Activated CD8-positive, alpha-beta memory T cell treated with anti-CD3 and anti-CD28 coated beads, Interleukin-2, amount 10 ng/mL, durations not matched to agents 7 days and 5 days (primary cell): Measurements from ENCODE around the gene LMX1B. TPM values are rescaled to one million over a fixed set of nuclear protein-coding genes. Genes with fewer than 3 reads are reported as not detected.
"Not testable (repeated sequence)": the region's sequence is repeated elsewhere in the genome, so short reads cannot be mapped to it uniquely, and the experiment has no call there.

ENCODE experiments used
- ATAC-seq: fragments of 150-1000 bp; cut with Tn5 transposase; one replicate; pipeline ENCODE4 v1.10.0; 2021; ENCODE audit warnings: moderate library complexity
- CTCF ChIA-PET: fragments of 350-600 bp; sonication (Branson Sonifier 250); formaldehyde crosslinking; loops from one replicate; lab custom pipeline; 2021; ENCODE audit warnings: antibody characterized with exemption; lab: Charles Lee
- DNase-seq: peaks from one replicate; pipeline ENCODE4 v3.0.0-alpha.2; 2020
- H3K27ac Mint-ChIP-seq: one replicate; pipeline ENCODE4 v1.8.0; 2021; ENCODE audit warnings: mild to moderate bottlenecking, mixed read lengths
- H3K27me3 Mint-ChIP-seq: one replicate; pipeline ENCODE4 v1.8.0; 2021; ENCODE audit warnings: mixed read lengths
- H3K36me3 Mint-ChIP-seq: one replicate; pipeline ENCODE4 v1.8.0; 2021; ENCODE audit warnings: mild to moderate bottlenecking, mixed read lengths
- H3K4me1 Mint-ChIP-seq: one replicate; pipeline ENCODE4 v1.8.0; 2021; ENCODE audit warnings: mixed read lengths
- H3K4me3 Mint-ChIP-seq: one replicate; pipeline ENCODE4 v1.8.0; 2021; ENCODE audit warnings: mild to moderate bottlenecking, moderate library complexity, mixed read lengths
- H3K9me3 Mint-ChIP-seq: one replicate; pipeline ENCODE4 v1.8.0; 2022; ENCODE audit warnings: low read depth, mixed read lengths
- total RNA-seq, 2 experiments: library from RNA; stranded (reverse); gene quantifications; one replicate each; pipeline ENCODE4 v1.2.3, GENCODE V29; 2021

LMX1B gene
- total RNA-seq, 2 experiments from 2014 or later: not detected

GRCh38 chr9:126707083-126707482 lies 93.4 kb downstream of the LMX1B start:
- no peak overlapping the region for H3K27ac Mint-ChIP-seq
- peaks cover 14% of the 10 kb centered on the region for H3K4me1 Mint-ChIP-seq
- CTCF ChIA-PET: interaction anchor here (0.7 to 14.2 kb wide), 23 partner anchors 8 to 236 kb away, joined by 3 to 609 read pairs (median 11); partner anchors contain the start of genes RALGPS1 and ZBTB43
- no peaks in the 10 kb centered on the region for H3K36me3 Mint-ChIP-seq
- ATAC-seq: no peak
- peaks cover 35% of the 10 kb centered on the region for H3K27me3 Mint-ChIP-seq
- H3K9me3 Mint-ChIP-seq: no peaks in the 10 kb centered on the region
- no peak overlapping the region for H3K4me3 Mint-ChIP-seq
- DNase-seq: peak; percentile 25

DNA sequence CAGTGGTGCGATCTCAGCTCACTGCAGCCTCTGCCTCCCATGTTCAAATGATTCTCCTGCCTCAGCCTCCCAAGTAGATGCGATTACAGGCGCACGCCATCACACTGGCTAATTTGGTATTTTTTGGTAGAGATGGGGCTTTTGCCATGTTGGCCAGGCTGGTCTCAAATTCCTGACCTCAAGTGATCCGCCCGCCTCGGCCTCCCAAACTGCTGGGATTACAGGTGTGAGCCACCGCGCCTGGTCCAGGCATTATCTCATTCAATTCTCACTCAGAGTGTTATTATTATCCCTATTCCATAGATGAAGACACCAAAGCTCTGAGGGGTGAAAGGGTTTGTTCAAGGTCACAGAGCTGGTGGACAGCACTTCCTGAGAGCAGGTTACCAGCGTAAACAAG lies 94.0 kb downstream of the LMX1B start:
- H3K36me3 Mint-ChIP-seq, ATAC-seq, H3K4me3 Mint-ChIP-seq, H3K9me3 Mint-ChIP-seq, H3K27ac Mint-ChIP-seq: not testable (repeated sequence)
- CTCF ChIA-PET: interaction anchor here (2.9 to 14.2 kb wide), 8 partner anchors 12 to 83 kb away, joined by 22 to 609 read pairs (median 53); no protein-coding TSS in a partner anchor
- peaks cover 34% of the 10 kb centered on the region for H3K27me3 Mint-ChIP-seq
- peak; percentile 16 for DNase-seq
- peaks cover 14% of the 10 kb centered on the region for H3K4me1 Mint-ChIP-seq

- Mint-ChIP-seq H3K27me3 (peaks cover 33% of the 10 kb centered on the region), H3K4me3 (no peak overlapping the region), H3K36me3 (no peaks in the 10 kb centered on the region), H3K9me3 (no peaks in the 10 kb centered on the region), H3K4me1 (peaks cover 14% of the 10 kb centered on the region), H3K27ac (no peak overlapping the region)
- CTCF ChIA-PET: interaction anchor here (4.5 to 14.2 kb wide), 4 partner anchors 11 to 83 kb away, joined by 31 to 609 read pairs (median 70); no protein-coding TSS in a partner anchor
- ATAC-seq: no peak
- DNase-seq: peak; percentile 36
Observed at GRCh38 chr9:126708178-126708577, 94.5 kb downstream of the LMX1B start.

GRCh38 chr9:126709241-126709640 lies 95.5 kb downstream of the LMX1B start:
- ATAC-seq: no peak
- Mint-ChIP-seq H3K27ac (no peak overlapping the region), H3K9me3 (no peaks in the 10 kb centered on the region), H3K36me3 (no peaks in the 10 kb centered on the region), H3K27me3 (peaks cover 24% of the 10 kb centered on the region), H3K4me3 (no peak overlapping the region), H3K4me1 (peaks cover 14% of the 10 kb centered on the region)
- CTCF ChIA-PET: interaction anchor here (1.1 to 14.2 kb wide), 6 partner anchors 10 to 70 kb away, joined by 3 to 609 read pairs (median 3); no protein-coding TSS in a partner anchor
- DNase-seq: no peak

GRCh38 chr9:126715382-126715781 lies 101.7 kb downstream of the LMX1B start:
- DNase-seq: no peak
- Mint-ChIP-seq H3K4me3 (no peak overlapping the region), H3K4me1 (peaks cover 16% of the 10 kb centered on the region), H3K36me3 (no peaks in the 10 kb centered on the region), H3K9me3 (no peaks in the 10 kb centered on the region), H3K27me3 (peaks cover 28% of the 10 kb centered on the region), H3K27ac (no peak overlapping the region)
- no peak for ATAC-seq
- CTCF ChIA-PET: interaction anchor here (1.0 to 2.0 kb wide), 2 partner anchors 10 to 66 kb away, joined by 3 to 17 read pairs; no protein-coding TSS in a partner anchor

DNA sequence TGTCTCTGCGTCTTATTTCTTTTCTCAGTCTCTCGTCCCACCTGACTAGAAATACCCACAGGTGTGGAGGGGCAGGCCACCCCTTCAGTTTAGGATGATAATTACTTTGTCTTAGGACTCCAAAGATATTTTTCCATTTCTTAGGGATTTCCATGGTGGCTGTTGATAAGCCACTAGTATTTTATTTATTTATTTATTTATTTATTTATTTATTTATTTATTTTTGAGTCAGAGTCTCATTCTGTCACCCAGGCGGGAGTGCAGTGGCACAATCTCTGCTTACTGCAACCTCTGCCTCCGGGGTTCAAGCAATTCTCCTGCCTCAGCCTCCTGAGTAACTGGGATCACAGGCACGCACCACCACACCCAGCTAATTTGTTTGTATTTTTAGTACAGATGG lies 103.7 kb downstream of the LMX1B start:
- DNase-seq, H3K27ac Mint-ChIP-seq, ATAC-seq, H3K36me3 Mint-ChIP-seq, H3K9me3 Mint-ChIP-seq, H3K4me3 Mint-ChIP-seq: not testable (repeated sequence)
- Mint-ChIP-seq H3K27me3 (peaks cover 23% of the 10 kb centered on the region), H3K4me1 (peaks cover 34% of the 10 kb centered on the region)
- CTCF ChIA-PET: interaction anchor here (5.0 kb wide), 1 partner anchor 11 kb away, joined by 74 read pairs; no protein-coding TSS in a partner anchor

DNA sequence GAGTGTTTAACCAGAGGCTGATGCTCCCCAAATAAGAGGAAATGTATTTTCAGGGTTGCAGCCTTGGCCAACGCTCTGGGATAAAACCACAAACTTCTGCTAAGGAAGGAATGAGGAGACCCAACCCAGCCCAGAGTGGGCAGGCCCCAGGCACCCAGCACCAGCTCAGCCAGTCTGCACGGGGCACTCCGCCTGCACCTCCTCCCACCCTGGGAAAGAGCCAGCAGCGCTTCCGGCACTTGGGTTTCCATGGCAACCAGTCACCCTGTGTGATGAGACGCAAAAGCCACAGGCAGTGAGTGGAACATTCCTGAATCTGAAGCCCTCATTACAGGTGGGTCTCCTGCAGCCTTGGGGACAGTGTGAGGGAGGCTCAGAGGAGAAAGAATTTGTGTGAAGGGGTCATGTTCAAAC lies 105.9 kb downstream of the LMX1B start:
- peak; percentile 94 for DNase-seq
- Mint-ChIP-seq H3K4me1 (peaks cover 40% of the 10 kb centered on the region), H3K27ac (peak overlapping the region; percentile 85), H3K9me3 (no peaks in the 10 kb centered on the region), H3K36me3 (no peaks in the 10 kb centered on the region), H3K4me3 (peak overlapping the region; percentile 34), H3K27me3 (peaks cover 19% of the 10 kb centered on the region)
- ATAC-seq: peak; percentile 55
- CTCF ChIA-PET: interaction anchor here (1.4 to 5.0 kb wide), 6 partner anchors 10 to 62 kb away, joined by 3 to 74 read pairs (median 7); no protein-coding TSS in a partner anchor

- CTCF ChIA-PET: interaction anchor here (1.4 to 5.0 kb wide), 6 partner anchors 10 to 62 kb away, joined by 4 to 74 read pairs (median 7); no protein-coding TSS in a partner anchor
- no peak for DNase-seq
- peaks cover 15% of the 10 kb centered on the region for H3K27me3 Mint-ChIP-seq
- H3K36me3 Mint-ChIP-seq: no peaks in the 10 kb centered on the region
- H3K27ac Mint-ChIP-seq: peak overlapping the region; percentile 85
- peaks cover 40% of the 10 kb centered on the region for H3K4me1 Mint-ChIP-seq
- no peak for ATAC-seq
- peak overlapping the region; percentile 34 for H3K4me3 Mint-ChIP-seq
- no peaks in the 10 kb centered on the region for H3K9me3 Mint-ChIP-seq
Observed at GRCh38 chr9:126720036-126720435, 106.3 kb downstream of the LMX1B start.

- CTCF ChIA-PET: interaction anchor here (1.7 to 5.0 kb wide), 5 partner anchors 9 to 61 kb away, joined by 4 to 74 read pairs (median 7); no protein-coding TSS in a partner anchor
- Mint-ChIP-seq H3K27ac (peak overlapping the region; percentile 85), H3K9me3 (no peaks in the 10 kb centered on the region), H3K36me3 (no peaks in the 10 kb centered on the region), H3K4me3 (peak overlapping the region; percentile 17), H3K27me3 (peaks cover 13% of the 10 kb centered on the region), H3K4me1 (peaks cover 40% of the 10 kb centered on the region)
- DNase-seq (peak; percentile 65), ATAC-seq (no peak)
Observed at GRCh38 chr9:126720661-126721563, 107.2 kb downstream of the LMX1B start.

DNA sequence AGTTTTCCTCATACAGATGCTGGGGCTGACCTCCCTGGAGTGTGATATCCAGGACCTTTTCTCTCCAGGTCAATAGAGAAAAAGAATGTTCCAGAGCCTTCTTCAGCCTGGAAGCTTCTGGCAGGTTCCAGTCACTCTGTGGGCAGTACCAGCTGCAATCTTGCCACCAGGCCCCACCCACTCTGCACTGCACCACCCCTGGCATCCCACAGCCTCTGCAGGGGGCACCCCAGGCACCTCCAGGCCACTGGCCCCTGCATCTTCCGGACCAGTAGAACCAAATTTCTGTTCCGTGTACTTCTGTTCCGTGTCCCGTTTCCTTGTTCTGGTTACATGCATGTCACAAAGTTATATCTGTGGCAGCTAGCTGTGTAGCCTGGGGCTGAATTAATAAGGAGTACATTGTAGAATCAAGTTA lies 107.8 kb downstream of the LMX1B start:
- Mint-ChIP-seq H3K4me1 (peaks cover 40% of the 10 kb centered on the region), H3K36me3 (no peaks in the 10 kb centered on the region), H3K4me3 (peak overlapping the region; percentile 66), H3K27ac (peak overlapping the region; percentile 85), H3K9me3 (no peaks in the 10 kb centered on the region), H3K27me3 (peaks cover 12% of the 10 kb centered on the region)
- CTCF ChIA-PET: interaction anchor here (1.8 to 5.0 kb wide), 3 partner anchors 12 to 60 kb away, joined by 4 to 74 read pairs (median 18); no protein-coding TSS in a partner anchor
- ATAC-seq: no peak
- DNase-seq: peak; percentile 52

DNA sequence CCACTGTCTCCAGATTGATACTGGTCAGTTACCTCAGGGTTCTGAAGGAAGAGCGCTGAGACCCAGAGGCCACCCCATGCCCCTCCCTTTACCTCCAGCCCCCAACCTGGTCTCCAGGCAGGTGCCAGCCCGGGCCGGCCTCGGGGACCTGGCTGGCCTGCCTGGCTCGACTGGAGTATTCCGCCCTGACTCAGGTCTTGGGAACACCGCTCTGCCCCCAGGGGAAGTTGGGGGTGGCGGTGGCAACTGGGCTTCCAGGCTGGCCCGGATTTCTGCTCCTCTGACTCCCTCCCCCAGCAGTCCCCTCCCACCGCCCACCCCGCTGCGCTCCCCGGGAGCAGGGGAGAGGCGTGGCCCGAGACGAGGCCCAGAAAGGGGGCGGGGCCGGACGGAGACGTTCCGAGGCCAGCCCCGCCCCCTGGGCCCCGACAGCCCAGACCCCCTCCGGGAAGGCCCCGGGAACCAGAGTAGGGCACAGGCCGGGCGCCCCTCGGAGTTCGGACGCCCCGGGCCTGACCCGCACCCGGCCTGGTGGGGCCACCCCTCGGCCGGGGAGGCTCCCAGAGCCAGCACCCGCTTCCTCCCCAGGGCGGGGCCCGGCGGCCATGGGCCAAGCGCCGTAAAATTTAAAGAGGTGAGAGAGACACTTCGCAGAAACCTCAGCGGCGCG lies 108.7 kb downstream of the LMX1B start:
- DNase-seq: peak; percentile 91
- Mint-ChIP-seq H3K4me1 (peaks cover 40% of the 10 kb centered on the region), H3K27ac (peak overlapping the region; percentile 94), H3K36me3 (no peaks in the 10 kb centered on the region), H3K9me3 (no peaks in the 10 kb centered on the region), H3K4me3 (peak overlapping the region; percentile 78), H3K27me3 (peaks cover 13% of the 10 kb centered on the region)
- CTCF ChIA-PET: interaction anchor here (3.5 to 5.0 kb wide), 2 partner anchors 16 kb away, joined by 29 to 74 read pairs; no protein-coding TSS in a partner anchor
- peak; percentile 70 for ATAC-seq

GRCh38 chr9:126722922-126723806 lies 109.4 kb downstream of the LMX1B start:
- peak overlapping the region; percentile 94 for H3K27ac Mint-ChIP-seq
- ATAC-seq (peak; percentile 72), DNase-seq (peak; percentile 88)
- H3K4me3 Mint-ChIP-seq: peak overlapping the region; percentile 78
- CTCF ChIA-PET: interaction anchor here (0.7 to 3.5 kb wide), 7 partner anchors 17 to 191 kb away, joined by 3 to 29 read pairs (median 4); partner anchors contain the start of gene RALGPS1
- peaks cover 11% of the 10 kb centered on the region for H3K27me3 Mint-ChIP-seq
- no peaks in the 10 kb centered on the region for H3K36me3 Mint-ChIP-seq
- no peaks in the 10 kb centered on the region for H3K9me3 Mint-ChIP-seq
- peaks cover 40% of the 10 kb centered on the region for H3K4me1 Mint-ChIP-seq
